GM23338 (cell line): ENCODE measurements around the gene SELENON. TPM values are rescaled to one million over a fixed set of nuclear protein-coding genes. Genes with fewer than 3 reads are reported as not detected.

Source experiments
- ATAC-seq: fragments of 200-7000 bp; cut with Tn5 transposase; 3 replicates; pipeline ENCODE4 v1.9.1; 2020
- DNase-seq: peaks from one replicate; pipeline ENCODE4 v3.0.0-alpha.2; 2015; ENCODE audit warnings: low spot score
- H2AFZ ChIP-seq: fragments of 200-600 bp; sonication (generic); 2 replicates; pipeline ENCODE4 v1.8.0; 2016; ENCODE audit warnings: antibody characterized with exemption, mild to moderate bottlenecking, moderate library complexity
- H3F3A ChIP-seq: fragments of 200-600 bp; sonication (generic); replicated peaks from 2 replicates; pipeline ENCODE4 v1.8.0; 2017; ENCODE audit warnings: antibody characterized with exemption, mixed run types, low read depth
- H3K27ac ChIP-seq: fragments of 200-600 bp; sonication (generic); 2 replicates; pipeline ENCODE4 v1.6.1; 2016; ENCODE audit warnings: low read depth
- H3K27me3 ChIP-seq: fragments of 200-600 bp; sonication (generic); 2 replicates; pipeline ENCODE4 v1.8.0; 2016; ENCODE audit warnings: mild to moderate bottlenecking, mixed run types, moderate library complexity; ENCODE audit not compliant: insufficient read depth
- H3K36me3 ChIP-seq: fragments of 200-600 bp; sonication (generic); 2 replicates; pipeline ENCODE4 v1.8.0; 2016; ENCODE audit warnings: mild to moderate bottlenecking; ENCODE audit not compliant: insufficient read depth
- H3K4me1 ChIP-seq: fragments of 200-600 bp; sonication (generic); 2 replicates; pipeline ENCODE4 v1.8.0; 2016; ENCODE audit warnings: mild to moderate bottlenecking, moderate library complexity; ENCODE audit not compliant: insufficient read depth
- H3K4me2 ChIP-seq: fragments of 200-600 bp; sonication (generic); 2 replicates; pipeline ENCODE4 v1.7.1; 2017; ENCODE audit warnings: mixed run types
- H3K4me3 ChIP-seq: fragments of 200-600 bp; sonication (generic); 2 replicates; pipeline ENCODE4 v1.6.1; 2016; ENCODE audit warnings: mixed run types
- H3K79me2 ChIP-seq: fragments of 200-600 bp; sonication (generic); replicated peaks from 2 replicates; pipeline ENCODE4 v1.8.0; 2017; ENCODE audit warnings: mild to moderate bottlenecking; ENCODE audit not compliant: insufficient read depth
- H3K9me2 ChIP-seq: fragments of 200-600 bp; sonication (generic); 2 replicates; pipeline ENCODE4 v1.8.0; 2017; ENCODE audit not compliant: insufficient read depth
- H4K20me1 ChIP-seq: fragments of 200-600 bp; sonication (generic); replicated peaks from 2 replicates; pipeline ENCODE4 v1.8.0; 2017; ENCODE audit warnings: mild to moderate bottlenecking; ENCODE audit not compliant: insufficient read depth
- H3K27ac Mint-ChIP-seq: 2 replicates; pipeline ENCODE4 v1.8.0; 2020; ENCODE audit warnings: inconsistent platforms, mild to moderate bottlenecking, moderate library complexity, mixed read lengths
- H3K27me3 Mint-ChIP-seq: 3 replicates; pipeline ENCODE4 v1.8.0; 2022; ENCODE audit warnings: low read depth, mild to moderate bottlenecking, moderate library complexity, mixed read lengths, inconsistent platforms; ENCODE audit not compliant: insufficient read depth, poor library complexity
- H3K36me3 Mint-ChIP-seq: 3 replicates; pipeline ENCODE4 v1.8.0; 2021; ENCODE audit warnings: low read depth, mild to moderate bottlenecking, inconsistent platforms, moderate library complexity, mixed read lengths
- H3K4me1 Mint-ChIP-seq: 3 replicates; pipeline ENCODE4 v1.8.0; 2020; ENCODE audit warnings: mild to moderate bottlenecking, inconsistent platforms, mixed read lengths
- H3K4me3 Mint-ChIP-seq: 3 replicates; pipeline ENCODE4 v1.8.0; 2021; ENCODE audit warnings: moderate library complexity, mild to moderate bottlenecking, inconsistent platforms, mixed read lengths
- H3K9me3 Mint-ChIP-seq: 3 replicates; pipeline ENCODE4 v1.8.0; 2020; ENCODE audit warnings: moderate library complexity, mild to moderate bottlenecking, inconsistent platforms, mixed read lengths
- CREB1 ChIP-seq: fragments of 250-450 bp; sonication (Bioruptor Pico); IDR thresholded peaks from 2 replicates; pipeline ENCODE4 v1.5.0; 2020; ENCODE audit warnings: low read depth, mild to moderate bottlenecking, moderate library complexity
- EZH2 ChIP-seq: fragments of 200-600 bp; sonication (generic); IDR thresholded peaks from one replicate; pipeline ENCODE4 v1.8.0; 2017; ENCODE audit warnings: antibody characterized with exemption, mild to moderate bottlenecking, low read depth; ENCODE audit not compliant: unreplicated experiment
- EZH2phosphoT487 ChIP-seq: fragments of 200-600 bp; sonication (generic); IDR thresholded peaks from one replicate; pipeline ENCODE4 v1.8.1; 2018; ENCODE audit warnings: antibody characterized with exemption; ENCODE audit not compliant: unreplicated experiment
- JUNB ChIP-seq: IDR thresholded peaks from one replicate; pipeline ENCODE4 v1.6.1; 2016; ENCODE audit warnings: antibody characterized with exemption; ENCODE audit not compliant: unreplicated experiment
- NANOG ChIP-seq: IDR thresholded peaks from 2 replicates; pipeline ENCODE4 v1.6.1; 2016; ENCODE audit warnings: antibody characterized with exemption, borderline replicate concordance
- POLR2AphosphoS5 ChIP-seq: IDR thresholded peaks from 2 replicates; pipeline ENCODE4 v1.6.1; 2016; ENCODE audit warnings: antibody characterized with exemption, low read depth
- STAT1 ChIP-seq: IDR thresholded peaks from one replicate; pipeline ENCODE4 v1.6.1; 2016; ENCODE audit warnings: antibody characterized with exemption; ENCODE audit not compliant: unreplicated experiment
- ZNF114 ChIP-seq: fragments of 250-450 bp; sonication (Bioruptor Pico); IDR thresholded peaks from 2 replicates; pipeline ENCODE4 v1.5.0; 2020; ENCODE audit warnings: mild to moderate bottlenecking, moderate library complexity
- ZNF331 ChIP-seq: fragments of 250-450 bp; sonication (Bioruptor Pico); IDR thresholded peaks from 2 replicates; pipeline ENCODE4 v1.5.0; 2020; ENCODE audit warnings: low read depth, mild to moderate bottlenecking, moderate library complexity
- polyA plus RNA-seq: library from polyadenylated mRNA; unstranded; fragments of >200 nt; fragmentation: Nextera tagmentation; extraction: Ambion mirVana; gene quantifications from 2 replicates; pipeline ENCODE4 v1.2.1, GENCODE V29; 2016
- total RNA-seq: library from RNA; depleted of rRNA; stranded (reverse); fragments of >200 nt; shearing (Covaris generic); gene quantifications from 2 replicates; pipeline ENCODE4 v1.2.3, GENCODE V29; 2014
- TF ChIP-seq, protein P1 (sequence below): IDR thresholded peaks from 2 replicates; pipeline ENCODE4 v1.6.1; 2016; ENCODE audit warnings: antibody characterized with exemption
- TF ChIP-seq, protein P2 (sequence below): IDR thresholded peaks from one replicate; pipeline ENCODE4 v1.6.1; 2018; ENCODE audit warnings: antibody characterized with exemption; ENCODE audit not compliant: unreplicated experiment
- TF ChIP-seq, protein P3 (sequence below): fragments of 250-450 bp; sonication (Bioruptor Pico); IDR thresholded peaks from 2 replicates; pipeline ENCODE4 v1.5.0; 2020; ENCODE audit warnings: mild to moderate bottlenecking, moderate library complexity
- TF ChIP-seq, protein P4 (sequence below), 2 experiments: fragments of 200-600 bp in 1 of 2; sonication (generic) in 1 of 2; conservative IDR thresholded peaks; 2 replicates each; pipeline versions ENCODE4 v1.5.1 to v1.6.1; 2016 to 2017; ENCODE audit warnings: antibody characterized with exemption in 2 of 2, low read depth in 2 of 2, mild to moderate bottlenecking in 2 of 2, moderate library complexity in 1 of 2

Gene SELENON
- total and polyA plus RNA-seq, 2 experiments from 2014 or later = 17.9 to 93.2 TPM

DNA sequence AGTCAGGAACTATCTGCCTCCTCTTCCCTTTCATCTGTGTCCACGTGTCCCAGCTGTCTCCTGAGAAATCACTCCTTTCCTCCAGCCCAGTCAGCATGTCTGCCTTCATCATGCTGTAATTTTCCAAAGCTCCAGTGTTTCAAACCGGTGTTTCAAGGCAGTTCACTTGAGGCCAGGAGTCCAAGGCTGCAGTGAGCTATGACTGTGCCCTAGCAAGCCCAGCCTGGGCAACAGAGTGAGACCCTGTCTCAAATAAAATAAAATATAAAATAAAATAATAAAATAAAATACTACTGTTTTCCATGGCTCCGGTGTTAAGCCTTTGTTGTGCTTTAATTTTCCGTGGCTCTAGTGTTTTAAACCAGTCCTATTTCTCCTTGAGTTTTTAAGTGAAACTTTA, 7.9 kb upstream of the SELENON start:
- Mint-ChIP-seq H3K4me1 (peaks cover 9% of the 10 kb centered on the region), H3K27me3 (peaks cover 10% of the 10 kb centered on the region), H3K27ac (no peak overlapping the region), H3K9me3 (no peaks in the 10 kb centered on the region), H3K36me3 (no peaks in the 10 kb centered on the region), H3K4me3 (no peak overlapping the region)
- Histone ChIP-seq H3K36me3 (no peaks in the 10 kb centered on the region), H3K27me3 (no peaks in the 10 kb centered on the region), H3K27ac (no peak overlapping the region), H3K4me3 (no peak overlapping the region), H4K20me1 (no peaks in the 10 kb centered on the region; the same call in 1 of the 2 replicates), H2AFZ (no peak overlapping the region), H3F3A (0 out of 2 replicates have a peak, but pooled peaks cover 4% of the 10 kb centered on the region), H3K9me2 (no peaks in the 10 kb centered on the region), H3K79me2 (no peaks in the 10 kb centered on the region), H3K4me2 (no peak overlapping the region), H3K4me1 (no peaks in the 10 kb centered on the region; the same call in 1 of the 2 replicates)
- no peak for TF ChIP-seq POLR2AphosphoS5
- no peak for TF ChIP-seq EZH2
- TF ChIP-seq ZNF114 (CRISPR knock-in tag) = no peak
- TF ChIP-seq ZNF331 (CRISPR knock-in tag) = no peak
- no peak for TF ChIP-seq JUNB
- TF ChIP-seq, protein P1, sequence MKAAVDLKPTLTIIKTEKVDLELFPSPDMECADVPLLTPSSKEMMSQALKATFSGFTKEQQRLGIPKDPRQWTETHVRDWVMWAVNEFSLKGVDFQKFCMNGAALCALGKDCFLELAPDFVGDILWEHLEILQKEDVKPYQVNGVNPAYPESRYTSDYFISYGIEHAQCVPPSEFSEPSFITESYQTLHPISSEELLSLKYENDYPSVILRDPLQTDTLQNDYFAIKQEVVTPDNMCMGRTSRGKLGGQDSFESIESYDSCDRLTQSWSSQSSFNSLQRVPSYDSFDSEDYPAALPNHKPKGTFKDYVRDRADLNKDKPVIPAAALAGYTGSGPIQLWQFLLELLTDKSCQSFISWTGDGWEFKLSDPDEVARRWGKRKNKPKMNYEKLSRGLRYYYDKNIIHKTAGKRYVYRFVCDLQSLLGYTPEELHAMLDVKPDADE = no peak
- no peak for TF ChIP-seq CREB1 (CRISPR knock-in tag)
- no peak for TF ChIP-seq STAT1
- TF ChIP-seq, protein P2, sequence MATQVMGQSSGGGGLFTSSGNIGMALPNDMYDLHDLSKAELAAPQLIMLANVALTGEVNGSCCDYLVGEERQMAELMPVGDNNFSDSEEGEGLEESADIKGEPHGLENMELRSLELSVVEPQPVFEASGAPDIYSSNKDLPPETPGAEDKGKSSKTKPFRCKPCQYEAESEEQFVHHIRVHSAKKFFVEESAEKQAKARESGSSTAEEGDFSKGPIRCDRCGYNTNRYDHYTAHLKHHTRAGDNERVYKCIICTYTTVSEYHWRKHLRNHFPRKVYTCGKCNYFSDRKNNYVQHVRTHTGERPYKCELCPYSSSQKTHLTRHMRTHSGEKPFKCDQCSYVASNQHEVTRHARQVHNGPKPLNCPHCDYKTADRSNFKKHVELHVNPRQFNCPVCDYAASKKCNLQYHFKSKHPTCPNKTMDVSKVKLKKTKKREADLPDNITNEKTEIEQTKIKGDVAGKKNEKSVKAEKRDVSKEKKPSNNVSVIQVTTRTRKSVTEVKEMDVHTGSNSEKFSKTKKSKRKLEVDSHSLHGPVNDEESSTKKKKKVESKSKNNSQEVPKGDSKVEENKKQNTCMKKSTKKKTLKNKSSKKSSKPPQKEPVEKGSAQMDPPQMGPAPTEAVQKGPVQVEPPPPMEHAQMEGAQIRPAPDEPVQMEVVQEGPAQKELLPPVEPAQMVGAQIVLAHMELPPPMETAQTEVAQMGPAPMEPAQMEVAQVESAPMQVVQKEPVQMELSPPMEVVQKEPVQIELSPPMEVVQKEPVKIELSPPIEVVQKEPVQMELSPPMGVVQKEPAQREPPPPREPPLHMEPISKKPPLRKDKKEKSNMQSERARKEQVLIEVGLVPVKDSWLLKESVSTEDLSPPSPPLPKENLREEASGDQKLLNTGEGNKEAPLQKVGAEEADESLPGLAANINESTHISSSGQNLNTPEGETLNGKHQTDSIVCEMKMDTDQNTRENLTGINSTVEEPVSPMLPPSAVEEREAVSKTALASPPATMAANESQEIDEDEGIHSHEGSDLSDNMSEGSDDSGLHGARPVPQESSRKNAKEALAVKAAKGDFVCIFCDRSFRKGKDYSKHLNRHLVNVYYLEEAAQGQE = no peak
- no peak for TF ChIP-seq NANOG
- TF ChIP-seq, protein P3, sequence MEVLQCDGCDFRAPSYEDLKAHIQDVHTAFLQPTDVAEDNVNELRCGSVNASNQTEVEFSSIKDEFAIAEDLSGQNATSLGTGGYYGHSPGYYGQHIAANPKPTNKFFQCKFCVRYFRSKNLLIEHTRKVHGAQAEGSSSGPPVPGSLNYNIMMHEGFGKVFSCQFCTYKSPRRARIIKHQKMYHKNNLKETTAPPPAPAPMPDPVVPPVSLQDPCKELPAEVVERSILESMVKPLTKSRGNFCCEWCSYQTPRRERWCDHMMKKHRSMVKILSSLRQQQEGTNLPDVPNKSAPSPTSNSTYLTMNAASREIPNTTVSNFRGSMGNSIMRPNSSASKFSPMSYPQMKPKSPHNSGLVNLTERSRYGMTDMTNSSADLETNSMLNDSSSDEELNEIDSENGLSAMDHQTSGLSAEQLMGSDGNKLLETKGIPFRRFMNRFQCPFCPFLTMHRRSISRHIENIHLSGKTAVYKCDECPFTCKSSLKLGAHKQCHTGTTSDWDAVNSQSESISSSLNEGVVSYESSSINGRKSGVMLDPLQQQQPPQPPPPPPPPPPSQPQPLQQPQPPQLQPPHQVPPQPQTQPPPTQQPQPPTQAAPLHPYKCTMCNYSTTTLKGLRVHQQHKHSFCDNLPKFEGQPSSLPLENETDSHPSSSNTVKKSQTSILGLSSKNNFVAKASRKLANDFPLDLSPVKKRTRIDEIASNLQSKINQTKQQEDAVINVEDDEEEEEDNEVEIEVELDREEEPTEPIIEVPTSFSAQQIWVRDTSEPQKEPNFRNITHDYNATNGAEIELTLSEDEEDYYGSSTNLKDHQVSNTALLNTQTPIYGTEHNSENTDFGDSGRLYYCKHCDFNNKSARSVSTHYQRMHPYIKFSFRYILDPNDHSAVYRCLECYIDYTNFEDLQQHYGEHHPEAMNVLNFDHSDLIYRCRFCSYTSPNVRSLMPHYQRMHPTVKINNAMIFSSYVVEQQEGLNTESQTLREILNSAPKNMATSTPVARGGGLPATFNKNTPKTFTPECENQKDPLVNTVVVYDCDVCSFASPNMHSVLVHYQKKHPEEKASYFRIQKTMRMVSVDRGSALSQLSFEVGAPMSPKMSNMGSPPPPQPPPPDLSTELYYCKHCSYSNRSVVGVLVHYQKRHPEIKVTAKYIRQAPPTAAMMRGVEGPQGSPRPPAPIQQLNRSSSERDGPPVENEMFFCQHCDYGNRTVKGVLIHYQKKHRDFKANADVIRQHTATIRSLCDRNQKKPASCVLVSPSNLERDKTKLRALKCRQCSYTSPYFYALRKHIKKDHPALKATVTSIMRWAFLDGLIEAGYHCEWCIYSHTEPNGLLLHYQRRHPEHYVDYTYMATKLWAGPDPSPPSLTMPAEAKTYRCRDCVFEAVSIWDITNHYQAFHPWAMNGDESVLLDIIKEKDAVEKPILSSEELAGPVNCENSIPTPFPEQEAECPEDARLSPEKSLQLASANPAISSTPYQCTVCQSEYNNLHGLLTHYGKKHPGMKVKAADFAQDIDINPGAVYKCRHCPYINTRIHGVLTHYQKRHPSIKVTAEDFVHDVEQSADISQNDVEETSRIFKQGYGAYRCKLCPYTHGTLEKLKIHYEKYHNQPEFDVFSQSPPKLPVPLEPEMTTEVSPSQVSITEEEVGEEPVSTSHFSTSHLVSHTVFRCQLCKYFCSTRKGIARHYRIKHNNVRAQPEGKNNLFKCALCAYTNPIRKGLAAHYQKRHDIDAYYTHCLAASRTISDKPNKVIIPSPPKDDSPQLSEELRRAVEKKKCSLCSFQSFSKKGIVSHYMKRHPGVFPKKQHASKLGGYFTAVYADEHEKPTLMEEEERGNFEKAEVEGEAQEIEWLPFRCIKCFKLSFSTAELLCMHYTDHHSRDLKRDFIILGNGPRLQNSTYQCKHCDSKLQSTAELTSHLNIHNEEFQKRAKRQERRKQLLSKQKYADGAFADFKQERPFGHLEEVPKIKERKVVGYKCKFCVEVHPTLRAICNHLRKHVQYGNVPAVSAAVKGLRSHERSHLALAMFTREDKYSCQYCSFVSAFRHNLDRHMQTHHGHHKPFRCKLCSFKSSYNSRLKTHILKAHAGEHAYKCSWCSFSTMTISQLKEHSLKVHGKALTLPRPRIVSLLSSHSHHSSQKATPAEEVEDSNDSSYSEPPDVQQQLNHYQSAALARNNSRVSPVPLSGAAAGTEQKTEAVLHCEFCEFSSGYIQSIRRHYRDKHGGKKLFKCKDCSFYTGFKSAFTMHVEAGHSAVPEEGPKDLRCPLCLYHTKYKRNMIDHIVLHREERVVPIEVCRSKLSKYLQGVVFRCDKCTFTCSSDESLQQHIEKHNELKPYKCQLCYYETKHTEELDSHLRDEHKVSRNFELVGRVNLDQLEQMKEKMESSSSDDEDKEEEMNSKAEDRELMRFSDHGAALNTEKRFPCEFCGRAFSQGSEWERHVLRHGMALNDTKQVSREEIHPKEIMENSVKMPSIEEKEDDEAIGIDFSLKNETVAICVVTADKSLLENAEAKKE (CRISPR knock-in tag) = no peak
- TF ChIP-seq, protein P4, sequence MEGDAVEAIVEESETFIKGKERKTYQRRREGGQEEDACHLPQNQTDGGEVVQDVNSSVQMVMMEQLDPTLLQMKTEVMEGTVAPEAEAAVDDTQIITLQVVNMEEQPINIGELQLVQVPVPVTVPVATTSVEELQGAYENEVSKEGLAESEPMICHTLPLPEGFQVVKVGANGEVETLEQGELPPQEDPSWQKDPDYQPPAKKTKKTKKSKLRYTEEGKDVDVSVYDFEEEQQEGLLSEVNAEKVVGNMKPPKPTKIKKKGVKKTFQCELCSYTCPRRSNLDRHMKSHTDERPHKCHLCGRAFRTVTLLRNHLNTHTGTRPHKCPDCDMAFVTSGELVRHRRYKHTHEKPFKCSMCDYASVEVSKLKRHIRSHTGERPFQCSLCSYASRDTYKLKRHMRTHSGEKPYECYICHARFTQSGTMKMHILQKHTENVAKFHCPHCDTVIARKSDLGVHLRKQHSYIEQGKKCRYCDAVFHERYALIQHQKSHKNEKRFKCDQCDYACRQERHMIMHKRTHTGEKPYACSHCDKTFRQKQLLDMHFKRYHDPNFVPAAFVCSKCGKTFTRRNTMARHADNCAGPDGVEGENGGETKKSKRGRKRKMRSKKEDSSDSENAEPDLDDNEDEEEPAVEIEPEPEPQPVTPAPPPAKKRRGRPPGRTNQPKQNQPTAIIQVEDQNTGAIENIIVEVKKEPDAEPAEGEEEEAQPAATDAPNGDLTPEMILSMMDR (conservative IDR thresholded peaks at IDR 0.05; ENCODE audit: low read depth in 2 of 2) = no peak
- no peak for TF ChIP-seq EZH2phosphoT487
- no peak for DNase-seq
- no peak for ATAC-seq
